MM.1S (cell line): ENCODE measurements around the gene TRAP1.

Source experiments
- DNase-seq: peaks from one replicate; pipeline ENCODE4 v3.0.0-alpha.2; 2015
- H2AFZ ChIP-seq: fragments of 300-600 bp; sonication (generic); 2 replicates; pipeline ENCODE4 v1.6.0; 2016; ENCODE audit warnings: antibody characterized with exemption, low read length
- H3F3A ChIP-seq: fragments of 300-600 bp; sonication (generic); 2 replicates; pipeline ENCODE4 v1.6.1; 2016; ENCODE audit warnings: mild to moderate bottlenecking, antibody characterized with exemption, low read length, moderate library complexity, mixed read lengths; ENCODE audit not compliant: insufficient read depth
- H3K27ac ChIP-seq: fragments of 300-600 bp; sonication (generic); 2 replicates; pipeline ENCODE4 v1.5.1; 2016; ENCODE audit warnings: mild to moderate bottlenecking, low read length
- H3K27me3 ChIP-seq: fragments of 300-600 bp; sonication (generic); replicated peaks from 2 replicates; pipeline ENCODE4 v1.6.0; 2016; ENCODE audit warnings: low read length; ENCODE audit not compliant: insufficient read depth
- H3K36me3 ChIP-seq: fragments of 300-600 bp; sonication (generic); replicated peaks from 2 replicates; pipeline ENCODE4 v1.6.1; 2016; ENCODE audit warnings: mild to moderate bottlenecking, low read length, mixed read lengths; ENCODE audit not compliant: insufficient read depth
- H3K4me1 ChIP-seq: fragments of 300-600 bp; sonication (generic); 2 replicates; pipeline ENCODE4 v1.6.1; 2016; ENCODE audit warnings: low read length, mixed read lengths
- H3K4me2 ChIP-seq: fragments of 300-600 bp; sonication (generic); 2 replicates; pipeline ENCODE4 v1.6.0; 2016; ENCODE audit warnings: low read depth, low read length
- H3K4me3 ChIP-seq: fragments of 300-600 bp; sonication (generic); 2 replicates; pipeline ENCODE4 v1.5.1; 2016; ENCODE audit warnings: low read length, mixed read lengths
- H3K79me2 ChIP-seq: fragments of 300-600 bp; sonication (generic); 2 replicates; pipeline ENCODE4 v1.6.1; 2016; ENCODE audit warnings: mixed run types, low read length, mixed read lengths
- H3K9ac ChIP-seq: fragments of 300-600 bp; sonication (generic); 2 replicates; pipeline ENCODE4 v1.6.1; 2016; ENCODE audit warnings: low read length, mixed read lengths
- H3K9me2 ChIP-seq: fragments of 300-600 bp; sonication (generic); replicated peaks from 2 replicates; pipeline ENCODE4 v1.6.1; 2016; ENCODE audit warnings: mild to moderate bottlenecking, low read length, mixed read lengths; ENCODE audit not compliant: insufficient read depth
- H3K9me3 ChIP-seq: fragments of 300-600 bp; sonication (generic); replicated peaks from 2 replicates; pipeline ENCODE4 v1.6.1; 2016; ENCODE audit warnings: mild to moderate bottlenecking, low read length, mixed read lengths; ENCODE audit not compliant: insufficient read depth
- H4K20me1 ChIP-seq: fragments of 300-600 bp; sonication (generic); 2 replicates; pipeline ENCODE4 v1.6.1; 2016; ENCODE audit warnings: mild to moderate bottlenecking, low read length, moderate library complexity, mixed read lengths; ENCODE audit not compliant: insufficient read depth
- EZH2 ChIP-seq: fragments of 300-600 bp; sonication (generic); optimal IDR thresholded peaks from 2 replicates; pipeline ENCODE3; 2017; ENCODE audit warnings: low read depth, mild to moderate bottlenecking, antibody characterized with exemption, low read length, mixed read lengths
- EZH2phosphoT487 ChIP-seq: fragments of 300-600 bp; sonication (generic); IDR thresholded peaks from 2 replicates; pipeline ENCODE4 v1.6.1; 2018; ENCODE audit warnings: antibody characterized with exemption, low read length
- TF ChIP-seq, protein P1 (sequence below): fragments of 300-600 bp; sonication (generic); IDR thresholded peaks from 2 replicates; pipeline ENCODE4 v1.5.1; 2016; ENCODE audit warnings: antibody characterized with exemption, low read length, mixed read lengths

Gene TRAP1

DNA sequence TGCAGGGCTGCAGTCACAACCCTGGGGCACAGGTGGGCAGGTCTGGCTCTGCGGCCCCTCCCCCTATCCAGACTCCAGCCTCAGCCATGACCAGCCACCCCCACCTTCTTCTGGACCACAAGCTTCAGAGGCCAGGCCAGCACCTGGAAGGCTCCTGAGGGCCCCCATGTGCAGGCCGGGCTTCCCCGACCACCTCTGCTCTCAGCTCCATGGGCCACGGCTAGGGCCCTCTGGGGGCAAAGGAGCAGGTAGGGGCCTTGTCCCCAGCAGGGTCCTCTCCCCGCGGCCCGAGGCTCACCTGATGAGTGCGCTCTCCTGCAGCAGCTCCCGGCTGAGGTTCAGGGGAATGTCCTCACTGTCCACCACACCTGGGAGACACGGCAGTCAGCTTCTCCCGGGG is 45.9 kb downstream of the TRAP1 start:
- Histone ChIP-seq H4K20me1 (no peaks in the 10 kb centered on the region), H3F3A (no peaks in the 10 kb centered on the region), H3K9me2 (no peaks in the 10 kb centered on the region), H3K79me2 (no peaks in the 10 kb centered on the region), H2AFZ (no peak overlapping the region), H3K4me2 (no peak overlapping the region), H3K9me3 (no peaks in the 10 kb centered on the region), H3K4me3 (no peak overlapping the region), H3K4me1 (no peaks in the 10 kb centered on the region), H3K36me3 (no peaks in the 10 kb centered on the region; the same call in 1 of the 2 replicates), H3K27me3 (no peaks in the 10 kb centered on the region), H3K9ac (no peak overlapping the region), H3K27ac (no peak overlapping the region)
- TF ChIP-seq EZH2 (no peak), EZH2phosphoT487 (no peak)
- TF ChIP-seq, protein P1, sequence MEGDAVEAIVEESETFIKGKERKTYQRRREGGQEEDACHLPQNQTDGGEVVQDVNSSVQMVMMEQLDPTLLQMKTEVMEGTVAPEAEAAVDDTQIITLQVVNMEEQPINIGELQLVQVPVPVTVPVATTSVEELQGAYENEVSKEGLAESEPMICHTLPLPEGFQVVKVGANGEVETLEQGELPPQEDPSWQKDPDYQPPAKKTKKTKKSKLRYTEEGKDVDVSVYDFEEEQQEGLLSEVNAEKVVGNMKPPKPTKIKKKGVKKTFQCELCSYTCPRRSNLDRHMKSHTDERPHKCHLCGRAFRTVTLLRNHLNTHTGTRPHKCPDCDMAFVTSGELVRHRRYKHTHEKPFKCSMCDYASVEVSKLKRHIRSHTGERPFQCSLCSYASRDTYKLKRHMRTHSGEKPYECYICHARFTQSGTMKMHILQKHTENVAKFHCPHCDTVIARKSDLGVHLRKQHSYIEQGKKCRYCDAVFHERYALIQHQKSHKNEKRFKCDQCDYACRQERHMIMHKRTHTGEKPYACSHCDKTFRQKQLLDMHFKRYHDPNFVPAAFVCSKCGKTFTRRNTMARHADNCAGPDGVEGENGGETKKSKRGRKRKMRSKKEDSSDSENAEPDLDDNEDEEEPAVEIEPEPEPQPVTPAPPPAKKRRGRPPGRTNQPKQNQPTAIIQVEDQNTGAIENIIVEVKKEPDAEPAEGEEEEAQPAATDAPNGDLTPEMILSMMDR, result no peak
- no peak for DNase-seq

DNA sequence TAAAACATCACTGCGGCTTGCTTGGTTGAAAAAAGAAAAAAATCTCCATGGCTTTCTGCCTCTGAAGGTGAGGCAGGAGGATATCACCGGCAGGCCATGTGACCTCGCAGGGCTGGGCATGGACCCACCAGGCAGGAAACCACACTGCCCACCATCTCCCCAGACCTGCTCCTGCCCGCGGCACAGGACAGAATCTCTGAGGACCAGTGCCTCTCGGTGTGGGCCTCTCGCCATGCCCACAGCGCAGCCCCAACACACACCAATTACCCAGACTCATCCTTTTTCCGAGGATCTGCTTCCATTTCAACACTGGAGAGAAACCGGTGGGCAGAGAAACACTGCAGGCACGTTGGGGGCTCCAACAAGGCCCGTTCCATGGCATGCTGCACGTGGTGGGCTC is 46.6 kb downstream of the TRAP1 start:
- Histone ChIP-seq H3K27me3 (no peaks in the 10 kb centered on the region), H3K27ac (no peak overlapping the region), H3K4me3 (no peak overlapping the region), H3K9ac (no peak overlapping the region), H3K36me3 (no peaks in the 10 kb centered on the region; the same call in 1 of the 2 replicates), H3K4me1 (no peaks in the 10 kb centered on the region), H3K4me2 (no peak overlapping the region), H3K9me2 (no peaks in the 10 kb centered on the region), H2AFZ (no peak overlapping the region), H3K9me3 (no peaks in the 10 kb centered on the region), H3K79me2 (no peaks in the 10 kb centered on the region), H3F3A (no peaks in the 10 kb centered on the region), H4K20me1 (no peaks in the 10 kb centered on the region)
- no peak for DNase-seq
- TF ChIP-seq EZH2phosphoT487 (no peak), EZH2 (no peak)
- TF ChIP-seq, protein P1, result no peak

DNA sequence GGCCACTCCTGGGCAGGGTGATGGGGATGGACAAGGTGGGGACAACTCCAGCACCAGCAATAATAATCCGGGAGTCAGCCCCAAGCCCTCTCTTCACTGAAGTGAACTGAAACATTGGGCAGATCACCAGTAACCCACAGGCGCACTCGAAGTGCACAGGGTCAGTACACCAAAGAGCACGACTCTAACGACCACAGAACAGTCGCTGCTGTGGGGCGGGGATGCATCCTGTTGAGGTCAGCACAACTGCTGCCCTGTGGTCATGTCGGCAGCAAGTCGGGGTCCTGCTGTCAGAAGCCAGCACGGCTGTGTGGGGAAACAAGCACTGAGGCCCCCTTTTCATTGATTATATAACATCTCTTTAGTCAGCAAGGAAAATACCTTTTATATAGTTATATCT is 48.2 kb downstream of the TRAP1 start:
- H3K27ac ChIP-seq, result no peak overlapping the region
- no peaks in the 10 kb centered on the region for H3K27me3 ChIP-seq
- no peaks in the 10 kb centered on the region for H4K20me1 ChIP-seq
- no peak for DNase-seq
- H3K9me2 ChIP-seq, result no peaks in the 10 kb centered on the region
- TF ChIP-seq EZH2 (no peak), EZH2phosphoT487 (no peak)
- TF ChIP-seq, protein P1, result no peak
- no peaks in the 10 kb centered on the region for H3K79me2 ChIP-seq
- H3K36me3 ChIP-seq, result no peaks in the 10 kb centered on the region; the same call in 1 of the 2 replicates
- H3F3A ChIP-seq, result no peaks in the 10 kb centered on the region
- H3K9me3 ChIP-seq, result no peaks in the 10 kb centered on the region
- H2AFZ ChIP-seq, result no peak overlapping the region
- no peak overlapping the region for H3K4me2 ChIP-seq
- no peak overlapping the region for H3K9ac ChIP-seq
- H3K4me1 ChIP-seq, result no peaks in the 10 kb centered on the region
- H3K4me3 ChIP-seq, result no peak overlapping the region

DNA sequence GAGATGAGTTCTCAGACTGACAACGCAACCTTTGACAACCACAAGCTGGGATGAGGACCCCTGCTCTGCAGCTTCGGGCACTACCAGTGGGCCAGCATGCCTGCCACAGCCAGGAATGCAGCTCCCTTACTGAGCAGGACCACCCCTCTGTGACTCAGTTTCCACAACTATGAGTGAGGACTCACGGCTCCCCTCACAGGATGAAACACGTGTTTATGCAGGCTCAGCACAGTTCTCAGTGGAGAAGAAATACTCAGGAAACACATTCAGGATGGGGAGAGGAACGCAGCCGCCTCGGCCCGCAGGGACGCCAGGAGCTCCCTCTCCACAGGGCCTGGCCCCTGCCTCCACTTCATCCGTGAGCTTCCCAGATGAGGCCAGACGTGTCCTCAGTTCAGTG is 48.7 kb downstream of the TRAP1 start:
- H3K79me2 ChIP-seq, result no peaks in the 10 kb centered on the region
- no peak overlapping the region for H2AFZ ChIP-seq
- H3K4me3 ChIP-seq, result no peak overlapping the region
- H4K20me1 ChIP-seq, result no peaks in the 10 kb centered on the region
- no peaks in the 10 kb centered on the region; the same call in 1 of the 2 replicates for H3K36me3 ChIP-seq
- no peak overlapping the region for H3K9ac ChIP-seq
- no peak overlapping the region for H3K27ac ChIP-seq
- DNase-seq, result no peak
- no peaks in the 10 kb centered on the region for H3K9me2 ChIP-seq
- H3K27me3 ChIP-seq, result no peaks in the 10 kb centered on the region
- TF ChIP-seq, protein P1, result no peak
- TF ChIP-seq EZH2, result no peak
- TF ChIP-seq EZH2phosphoT487, result no peak
- no peaks in the 10 kb centered on the region for H3K4me1 ChIP-seq
- no peak overlapping the region for H3K4me2 ChIP-seq
- no peaks in the 10 kb centered on the region for H3K9me3 ChIP-seq
- no peaks in the 10 kb centered on the region for H3F3A ChIP-seq
